HEK293 (cell line): ENCODE results near the gene PRPF18.

Source experiments
- BCL11A ChIP-seq: fragments of 450-650 bp; formaldehyde crosslinking; IDR thresholded peaks from 2 replicates; pipeline ENCODE4 v1.5.1; 2016; ENCODE audit warnings: low read depth, missing biosample characterization, missing genetic modification characterization
- CTCF ChIP-seq: fragments of 450-650 bp; formaldehyde crosslinking; IDR thresholded peaks from 2 replicates; pipeline ENCODE4 v1.5.1; 2016; ENCODE audit warnings: missing biosample characterization, missing genetic modification characterization
- GLI2 ChIP-seq: fragments of 450-650 bp; formaldehyde crosslinking; IDR thresholded peaks from 2 replicates; pipeline ENCODE4; 2017; ENCODE audit warnings: missing biosample characterization, missing genetic modification characterization, low read depth, borderline replicate concordance
- GLIS1 ChIP-seq: fragments of 450-650 bp; formaldehyde crosslinking; IDR thresholded peaks from 2 replicates; pipeline ENCODE4 v1.5.1; 2016; ENCODE audit warnings: missing biosample characterization, missing genetic modification characterization
- KLF16 ChIP-seq: fragments of 450-650 bp; formaldehyde crosslinking; IDR thresholded peaks from 2 replicates; pipeline ENCODE4 v1.5.1; 2017; ENCODE audit warnings: missing biosample characterization, missing genetic modification characterization
- KLF8 ChIP-seq: fragments of 450-650 bp; formaldehyde crosslinking; IDR thresholded peaks from 2 replicates; pipeline ENCODE4 v1.5.1; 2016; ENCODE audit warnings: missing biosample characterization, missing genetic modification characterization
- OSR2 ChIP-seq: fragments of 450-650 bp; formaldehyde crosslinking; IDR thresholded peaks from 2 replicates; pipeline ENCODE4 v1.5.1; 2016; ENCODE audit warnings: missing biosample characterization, missing genetic modification characterization
- PATZ1 ChIP-seq: fragments of 450-650 bp; formaldehyde crosslinking; IDR thresholded peaks from 2 replicates; pipeline ENCODE4 v1.5.1; 2016; ENCODE audit warnings: missing biosample characterization, missing genetic modification characterization
- PRDM10 ChIP-seq: fragments of 450-650 bp; formaldehyde crosslinking; IDR thresholded peaks from 2 replicates; pipeline ENCODE4 v1.5.1; 2016; ENCODE audit warnings: missing biosample characterization, missing genetic modification characterization
- ZBTB10 ChIP-seq: fragments of 450-650 bp; formaldehyde crosslinking; IDR thresholded peaks from 2 replicates; pipeline ENCODE4 v1.5.1; 2016; ENCODE audit warnings: missing biosample characterization, missing genetic modification characterization
- ZBTB17 ChIP-seq: fragments of 450-650 bp; formaldehyde crosslinking; IDR thresholded peaks from 2 replicates; pipeline ENCODE4 v1.5.1; 2016; ENCODE audit warnings: missing biosample characterization, missing genetic modification characterization
- ZBTB7A ChIP-seq: fragments of 450-650 bp; formaldehyde crosslinking; IDR thresholded peaks from 2 replicates; pipeline ENCODE4 v1.5.1; 2016; ENCODE audit warnings: low read depth, missing biosample characterization, missing genetic modification characterization
- ZNF112 ChIP-seq: fragments of 450-650 bp; formaldehyde crosslinking; IDR thresholded peaks from 2 replicates; pipeline ENCODE4 v1.5.0; 2017; ENCODE audit warnings: missing biosample characterization, missing genetic modification characterization
- ZNF175 ChIP-seq: fragments of 450-650 bp; formaldehyde crosslinking; IDR thresholded peaks from 2 replicates; pipeline ENCODE4 v1.5.1; 2016; ENCODE audit warnings: missing biosample characterization, missing genetic modification characterization
- ZNF2 ChIP-seq: fragments of 450-650 bp; formaldehyde crosslinking; IDR thresholded peaks from 2 replicates; pipeline ENCODE4 v1.5.1; 2016; ENCODE audit warnings: missing biosample characterization, missing genetic modification characterization
- ZNF211 ChIP-seq: fragments of 450-650 bp; formaldehyde crosslinking; IDR thresholded peaks from 2 replicates; pipeline ENCODE4 v1.5.1; 2016; ENCODE audit warnings: low read depth, missing biosample characterization, missing genetic modification characterization
- ZNF214 ChIP-seq: fragments of 450-650 bp; formaldehyde crosslinking; IDR thresholded peaks from 2 replicates; pipeline ENCODE4 v1.5.1; 2017; ENCODE audit warnings: missing biosample characterization, mild to moderate bottlenecking, missing genetic modification characterization, borderline replicate concordance
- ZNF266 ChIP-seq: fragments of 450-650 bp; formaldehyde crosslinking; IDR thresholded peaks from 2 replicates; pipeline ENCODE4 v1.5.1; 2016; ENCODE audit warnings: missing biosample characterization, missing genetic modification characterization, low read depth
- ZNF311 ChIP-seq: fragments of 450-650 bp; formaldehyde crosslinking; IDR thresholded peaks from 2 replicates; pipeline ENCODE4 v1.5.1; 2017; ENCODE audit warnings: missing biosample characterization, missing genetic modification characterization, borderline replicate concordance
- ZNF335 ChIP-seq: fragments of 450-650 bp; formaldehyde crosslinking; conservative IDR thresholded peaks from 2 replicates; pipeline ENCODE4 v1.5.1; 2016; ENCODE audit warnings: missing biosample characterization, missing genetic modification characterization
- ZNF350 ChIP-seq: fragments of 450-650 bp; formaldehyde crosslinking; IDR thresholded peaks from 2 replicates; pipeline ENCODE4 v1.5.0; 2017; ENCODE audit warnings: missing biosample characterization, mild to moderate bottlenecking, missing genetic modification characterization
- ZNF391 ChIP-seq: fragments of 450-650 bp; formaldehyde crosslinking; IDR thresholded peaks from 2 replicates; pipeline ENCODE4 v1.5.1; 2016; ENCODE audit warnings: low read depth, missing biosample characterization, missing genetic modification characterization, borderline replicate concordance
- ZNF426 ChIP-seq: fragments of 450-650 bp; formaldehyde crosslinking; IDR thresholded peaks from 2 replicates; pipeline ENCODE4 v1.5.1; 2017; ENCODE audit warnings: missing biosample characterization, missing genetic modification characterization, mild to moderate bottlenecking, inconsistent platforms, moderate library complexity
- ZNF449 ChIP-seq: fragments of 450-650 bp; formaldehyde crosslinking; IDR thresholded peaks from 2 replicates; pipeline ENCODE4 v1.5.1; 2017; ENCODE audit warnings: missing biosample characterization, mild to moderate bottlenecking, missing genetic modification characterization, moderate library complexity
- ZNF514 ChIP-seq: fragments of 450-650 bp; formaldehyde crosslinking; IDR thresholded peaks from 2 replicates; pipeline ENCODE4 v1.5.1; 2016; ENCODE audit warnings: missing biosample characterization, missing genetic modification characterization
- ZNF544 ChIP-seq: fragments of 450-650 bp; formaldehyde crosslinking; IDR thresholded peaks from 2 replicates; pipeline ENCODE4 v1.5.0; 2017; ENCODE audit warnings: missing biosample characterization, missing genetic modification characterization
- ZNF558 ChIP-seq: fragments of 450-650 bp; formaldehyde crosslinking; IDR thresholded peaks from 2 replicates; pipeline ENCODE4 v1.5.1; 2016; ENCODE audit warnings: missing biosample characterization, missing genetic modification characterization
- ZNF561 ChIP-seq: fragments of 450-650 bp; IDR thresholded peaks from 2 replicates; pipeline ENCODE4 v1.5.1; 2018; ENCODE audit warnings: missing biosample characterization, missing genetic modification characterization, borderline replicate concordance
- ZNF596 ChIP-seq: fragments of 450-650 bp; IDR thresholded peaks from 2 replicates; pipeline ENCODE4 v1.5.0; 2018; ENCODE audit warnings: missing biosample characterization, mild to moderate bottlenecking, missing genetic modification characterization, moderate library complexity
- ZSCAN23 ChIP-seq: fragments of 450-650 bp; formaldehyde crosslinking; IDR thresholded peaks from 2 replicates; pipeline ENCODE4 v1.5.1; 2016; ENCODE audit warnings: missing biosample characterization, missing genetic modification characterization

Gene PRPF18

GRCh38 chr10:13560597-13560996 is 26.2 kb upstream of the PRPF18 start (continued):
- TF ChIP-seq ZNF596 (tag by site-specific recombination) (0 out of 2 replicates have a peak, but pooled peaks have one; percentile 19), GLI2 (no peak), OSR2 (tag by site-specific recombination) (peak; percentile 56; the same call in 1 of the 2 replicates), ZNF426 (no peak), ZNF561 (tag by site-specific recombination) (no peak), ZNF2 (tag by site-specific recombination) (no peak), CTCF (tag by site-specific recombination) (no peak), ZSCAN23 (tag by site-specific recombination) (no peak), ZBTB7A (no peak), ZNF175 (tag by site-specific recombination) (no peak), ZNF544 (tag by site-specific recombination) (no peak), ZBTB10 (tag by site-specific recombination) (no peak), ZNF311 (tag by site-specific recombination) (no peak), PRDM10 (tag by site-specific recombination) (0 out of 2 replicates have a peak, but pooled peaks have one; percentile 31), ZNF112 (tag by site-specific recombination) (no peak), BCL11A (tag by site-specific recombination) (no peak), KLF8 (tag by site-specific recombination) (no peak), ZNF214 (tag by site-specific recombination) (no peak), ZBTB17 (tag by site-specific recombination) (peak; percentile 60; the same call in 1 of the 2 replicates), ZNF350 (no peak), ZNF211 (no peak), ZNF449 (tag by site-specific recombination) (no peak), ZNF514 (tag by site-specific recombination) (no peak), PATZ1 (tag by site-specific recombination) (no peak), ZNF266 (no peak), GLIS1 (tag by site-specific recombination) (peak; percentile 96), KLF16 (tag by site-specific recombination) (no peak), ZNF558 (tag by site-specific recombination) (no peak), ZNF335 (no peak), ZNF391 (tag by site-specific recombination) (no peak)
